Measurements from ENCODE around the gene CNNM4. TPM values are rescaled to one million over a fixed set of nuclear protein-coding genes. Genes with fewer than 3 reads are reported as not detected.

The CNNM4 gene
- total RNA-seq, 2 experiments from 2014 or later: 7.1 to 11.3 TPM

DNA sequence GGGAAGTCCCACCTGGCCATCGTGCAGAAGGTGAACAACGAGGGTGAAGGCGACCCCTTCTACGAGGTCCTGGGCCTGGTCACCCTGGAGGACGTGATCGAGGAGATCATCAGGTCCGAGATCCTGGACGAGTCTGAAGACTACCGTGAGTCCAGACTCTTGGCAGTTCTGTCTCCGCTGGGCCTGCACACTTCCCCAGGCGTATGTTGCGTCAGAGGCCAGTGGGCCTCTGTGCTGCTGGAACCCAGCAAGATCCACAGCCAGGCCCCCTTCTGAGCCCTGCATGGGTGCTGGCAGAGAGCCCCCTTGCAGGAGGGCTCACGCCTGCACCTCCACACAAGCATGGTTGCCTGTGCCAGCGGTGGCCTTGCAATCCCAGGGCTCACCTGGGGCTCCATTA is 64.4 kb downstream of the CNNM4 start:
- Mint-ChIP-seq H3K36me3 (ENCODE audit: low read depth) (peaks cover 22% of the 10 kb centered on the region), H3K4me3 (no peak overlapping the region), H3K4me1 (peaks cover 17% of the 10 kb centered on the region), H3K27ac (no peak overlapping the region), H3K27me3 (no peaks in the 10 kb centered on the region), H3K9me3 (ENCODE audit: low read depth) (no peaks in the 10 kb centered on the region)
- intact Hi-C loops (cut with DNase I, micrococcal nuclease): no loop called here
- ATAC-seq (no peak), DNase-seq (no peak)
- ChIA-PET CTCF (interaction anchor here (0.6 kb wide), 1 partner anchor 148 kb away, joined by 3 read pairs; no protein-coding TSS in a partner anchor), POLR2A (no interaction called here)

GRCh38 chr2:96826546-96827278 is 66.0 kb downstream of the CNNM4 start:
- Mint-ChIP-seq H3K4me3 (no peak overlapping the region), H3K4me1 (peaks cover under 1% of the 10 kb centered on the region), H3K9me3 (ENCODE audit: low read depth) (no peaks in the 10 kb centered on the region), H3K36me3 (ENCODE audit: low read depth) (peaks cover 26% of the 10 kb centered on the region), H3K27me3 (no peaks in the 10 kb centered on the region), H3K27ac (no peak overlapping the region)
- intact Hi-C loops (cut with DNase I, micrococcal nuclease): no loop called here
- ChIA-PET CTCF (interaction anchor here (1.0 kb wide), 1 partner anchor 26 kb away, joined by 3 read pairs; no protein-coding TSS in a partner anchor), POLR2A (no interaction called here)
- DNase-seq (no peak), ATAC-seq (no peak)

DNA sequence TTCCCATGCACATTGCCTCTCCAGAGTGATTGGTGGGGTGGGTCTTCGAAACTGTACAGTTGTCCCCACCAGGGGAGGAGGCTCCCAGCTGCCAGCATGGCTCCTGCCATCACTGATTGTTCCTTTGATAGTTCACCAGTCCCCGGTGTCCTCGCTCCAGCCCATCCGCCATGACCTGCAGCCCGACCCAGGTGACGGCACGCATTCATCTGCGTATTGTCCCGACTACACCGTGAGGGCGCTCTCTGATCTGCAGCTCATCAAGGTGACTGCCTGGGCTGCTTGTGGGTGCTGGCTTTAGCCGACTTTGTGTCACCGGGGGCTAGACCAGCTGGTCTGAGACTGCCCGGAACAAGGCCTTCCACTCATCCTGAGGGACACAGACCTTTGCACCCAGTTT is 67.7 kb downstream of the CNNM4 start:
- no peak overlapping the region for H3K4me3 Mint-ChIP-seq
- ChIA-PET POLR2A (no interaction called here), CTCF (no interaction called here)

DNA sequence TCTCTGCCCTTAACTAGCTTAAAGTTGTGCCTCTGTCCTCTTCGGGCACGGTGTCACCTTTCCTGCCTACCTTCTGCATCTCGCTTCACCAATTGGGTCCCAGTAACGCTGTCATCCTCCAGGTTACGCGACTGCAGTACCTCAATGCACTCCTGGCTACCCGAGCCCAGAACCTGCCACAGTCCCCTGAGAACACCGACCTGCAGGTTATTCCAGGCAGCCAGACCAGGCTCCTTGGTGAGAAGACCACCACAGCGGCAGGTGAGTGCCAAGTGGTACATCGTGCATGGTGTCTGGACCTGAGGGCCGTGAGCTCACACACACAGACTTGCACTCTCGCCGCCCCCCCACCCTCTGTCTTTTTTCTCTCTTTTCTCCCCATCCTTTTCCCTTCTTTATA is 68.2 kb downstream of the CNNM4 start:
- Mint-ChIP-seq H3K4me3 (no peak overlapping the region), H3K36me3 (ENCODE audit: low read depth) (peaks cover 31% of the 10 kb centered on the region), H3K27ac (no peak overlapping the region), H3K4me1 (no peaks in the 10 kb centered on the region), H3K27me3 (no peaks in the 10 kb centered on the region), H3K9me3 (ENCODE audit: low read depth) (no peaks in the 10 kb centered on the region)
- no peak for DNase-seq
- CTCF ChIA-PET: no interaction called here
- intact Hi-C loops (cut with DNase I, micrococcal nuclease): no loop called here
- POLR2A ChIA-PET: no interaction called here
- ATAC-seq: no peak

More for the DNA sequence above, 67.7 kb downstream of the CNNM4 start:
- H3K9me3 Mint-ChIP-seq (ENCODE audit: low read depth): no peaks in the 10 kb centered on the region
- DNase-seq (no peak), ATAC-seq (no peak)
- no peak overlapping the region for H3K27ac Mint-ChIP-seq
- H3K36me3 Mint-ChIP-seq (ENCODE audit: low read depth): peaks cover 31% of the 10 kb centered on the region
- no peaks in the 10 kb centered on the region for H3K27me3 Mint-ChIP-seq
- H3K4me1 Mint-ChIP-seq: no peaks in the 10 kb centered on the region
- intact Hi-C loops (cut with DNase I, micrococcal nuclease): no loop called here

GRCh38 chr2:96830044-96830562 is 69.4 kb downstream of the CNNM4 start:
- Mint-ChIP-seq H3K27ac (no peak overlapping the region), H3K4me3 (no peak overlapping the region), H3K9me3 (ENCODE audit: low read depth) (no peaks in the 10 kb centered on the region), H3K4me1 (no peaks in the 10 kb centered on the region), H3K36me3 (ENCODE audit: low read depth) (peaks cover 29% of the 10 kb centered on the region), H3K27me3 (no peaks in the 10 kb centered on the region)
- no peak for ATAC-seq
- intact Hi-C loops (cut with DNase I, micrococcal nuclease): no loop called here
- ChIA-PET CTCF (interaction anchor here (0.6 kb wide), 1 partner anchor 117 kb away, joined by 3 read pairs; no protein-coding TSS in a partner anchor), POLR2A (no interaction called here)
- no peak for DNase-seq

DNA sequence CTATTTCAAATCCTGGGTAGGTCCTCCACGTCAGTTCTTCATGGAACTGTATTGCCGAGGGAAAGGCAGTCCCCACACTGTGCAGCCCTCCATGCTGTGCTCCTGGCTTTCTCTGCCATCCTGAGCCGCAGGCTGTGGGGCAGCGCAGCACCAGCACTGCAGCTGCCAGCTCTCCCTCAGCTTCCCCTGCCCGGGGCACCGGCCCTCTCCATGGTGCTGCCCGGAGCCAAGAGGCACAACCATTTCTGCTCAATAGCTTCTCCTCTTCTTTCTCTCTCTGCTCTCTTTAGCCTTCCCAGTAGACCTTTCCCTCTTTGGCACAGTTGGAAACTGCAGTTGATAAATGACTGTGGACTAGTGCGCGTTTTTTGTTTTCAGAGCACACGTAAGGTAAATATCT is 71.0 kb downstream of the CNNM4 start:
- Mint-ChIP-seq H3K4me1 (no peaks in the 10 kb centered on the region), H3K4me3 (no peak overlapping the region), H3K36me3 (ENCODE audit: low read depth) (peaks cover 25% of the 10 kb centered on the region), H3K9me3 (ENCODE audit: low read depth) (no peaks in the 10 kb centered on the region), H3K27me3 (no peaks in the 10 kb centered on the region), H3K27ac (no peak overlapping the region)
- DNase-seq (no peak), ATAC-seq (no peak)
- ChIA-PET CTCF (interaction anchor here (0.6 to 1.2 kb wide), 3 partner anchors 15 to 120 kb away, joined by 3 to 4 read pairs (median 4); partner anchors contain the start of gene CNNM3), POLR2A (no interaction called here)
- intact Hi-C loops (cut with DNase I, micrococcal nuclease): no loop called here

DNA sequence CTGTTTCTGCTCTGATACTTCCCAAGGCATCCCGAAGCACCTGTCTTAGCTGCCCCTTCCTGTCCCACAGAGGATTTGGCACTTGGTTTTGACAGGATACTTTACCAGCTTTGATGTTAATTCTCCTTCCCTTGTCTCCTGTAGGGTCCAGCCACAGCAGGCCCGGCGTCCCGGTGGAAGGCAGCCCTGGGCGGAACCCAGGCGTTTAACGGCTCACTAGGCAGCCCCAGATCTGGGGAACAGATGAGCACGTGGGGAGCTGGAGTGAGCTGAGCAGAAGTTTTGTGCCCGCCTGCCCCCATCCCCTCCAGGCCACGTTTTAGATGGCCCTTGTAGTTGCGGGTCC is 71.7 kb downstream of the CNNM4 start:
- POLR2A ChIA-PET: no interaction called here
- peaks cover 26% of the 10 kb centered on the region for H3K36me3 Mint-ChIP-seq (ENCODE audit: low read depth)
- ATAC-seq: no peak
- no peaks in the 10 kb centered on the region for H3K9me3 Mint-ChIP-seq (ENCODE audit: low read depth)
- no peaks in the 10 kb centered on the region for H3K27me3 Mint-ChIP-seq
- CTCF ChIA-PET: interaction anchor here (0.7 to 1.2 kb wide), 2 partner anchors 16 to 402 kb away, joined by 3 to 4 read pairs; partner anchors contain the start of gene CNNM3
- intact Hi-C loops (cut with DNase I, micrococcal nuclease): no loop called here
- H3K4me1 Mint-ChIP-seq: no peaks in the 10 kb centered on the region
- no peak overlapping the region for H3K27ac Mint-ChIP-seq
- H3K4me3 Mint-ChIP-seq: no peak overlapping the region
- DNase-seq: no peak

DNA sequence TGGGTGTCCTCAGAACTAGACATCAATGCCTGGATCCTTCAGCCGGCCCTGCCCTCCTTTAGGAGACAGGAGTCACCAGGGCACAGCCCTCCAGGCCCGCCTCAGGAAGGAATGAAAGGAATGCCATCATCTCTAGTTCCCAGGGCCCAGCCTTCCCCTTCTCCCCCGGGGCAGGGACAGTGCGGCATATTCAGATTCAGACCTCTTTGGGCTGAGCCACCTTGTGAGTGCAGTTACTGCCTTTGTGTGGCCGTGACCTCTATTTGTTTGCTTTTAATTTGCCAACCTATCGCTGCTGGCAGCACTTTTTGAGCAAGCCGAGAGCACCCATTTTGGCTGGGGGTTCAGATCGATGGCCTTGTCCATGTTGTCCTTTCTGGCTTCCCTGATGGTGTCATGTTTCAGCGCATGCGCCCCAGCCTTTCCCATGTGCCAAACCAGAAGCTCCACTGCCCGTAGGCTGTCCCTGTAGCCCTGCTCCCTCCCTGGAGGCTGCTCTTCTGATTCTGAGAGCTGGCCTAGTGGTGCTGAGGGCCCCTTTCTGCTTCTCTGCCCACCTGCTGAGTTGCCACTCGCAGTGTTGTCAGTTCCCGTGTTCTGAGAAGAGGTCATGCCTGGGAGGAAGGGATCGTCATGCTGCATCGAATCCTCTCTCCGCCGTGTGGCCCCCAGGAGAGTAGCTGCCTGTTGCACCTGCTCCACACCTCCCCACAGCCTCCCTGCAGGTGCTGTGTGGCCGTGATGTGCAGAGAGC is 72.2 kb downstream of the CNNM4 start:
- Mint-ChIP-seq H3K4me1 (no peaks in the 10 kb centered on the region), H3K4me3 (no peak overlapping the region), H3K27me3 (no peaks in the 10 kb centered on the region), H3K9me3 (ENCODE audit: low read depth) (no peaks in the 10 kb centered on the region), H3K27ac (no peak overlapping the region), H3K36me3 (ENCODE audit: low read depth) (peaks cover 26% of the 10 kb centered on the region)
- no peak for ATAC-seq
- no peak for DNase-seq
- ChIA-PET CTCF (interaction anchor here (0.7 to 1.5 kb wide), 2 partner anchors 15 to 402 kb away, joined by 3 read pairs; no protein-coding TSS in a partner anchor), POLR2A (no interaction called here)
- intact Hi-C loops (cut with DNase I, micrococcal nuclease): no loop called here

DNA sequence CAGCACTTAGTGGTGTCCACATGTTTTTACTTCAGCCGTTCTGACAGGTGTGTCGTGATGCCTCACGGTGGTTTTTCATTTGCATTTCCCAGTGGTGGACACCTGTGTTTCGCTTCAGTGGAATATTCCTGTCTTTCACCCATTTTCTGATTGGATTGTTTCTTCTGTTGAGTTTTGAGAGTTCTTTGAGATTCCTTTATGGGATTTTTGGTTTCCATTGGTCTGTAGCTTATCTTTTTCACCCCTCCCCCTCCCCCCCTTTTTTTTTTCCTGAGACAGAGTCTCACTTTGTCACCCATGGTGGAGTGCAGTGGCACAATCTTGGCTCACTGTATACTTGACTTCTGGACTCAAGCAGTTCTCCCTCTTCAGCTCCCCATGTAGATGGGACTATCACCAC is 75.1 kb downstream of the CNNM4 start:
- H3K27me3 Mint-ChIP-seq: no peaks in the 10 kb centered on the region
- DNase-seq (no peak), ATAC-seq (no peak)
- H3K9me3 Mint-ChIP-seq (ENCODE audit: low read depth): no peaks in the 10 kb centered on the region
- ChIA-PET CTCF (interaction anchor here (0.5 to 0.7 kb wide), 2 partner anchors 18 to 33 kb away, joined by 3 read pairs; no protein-coding TSS in a partner anchor), POLR2A (interaction anchor here (0.6 kb wide), 1 partner anchor 416 kb away, joined by 3 read pairs; no protein-coding TSS in a partner anchor)
- H3K36me3 Mint-ChIP-seq (ENCODE audit: low read depth): peaks cover 22% of the 10 kb centered on the region
- H3K27ac Mint-ChIP-seq: no peak overlapping the region
- no peak overlapping the region for H3K4me3 Mint-ChIP-seq
- intact Hi-C loops (cut with DNase I, micrococcal nuclease): no loop called here
- peaks cover 11% of the 10 kb centered on the region for H3K4me1 Mint-ChIP-seq

DNA sequence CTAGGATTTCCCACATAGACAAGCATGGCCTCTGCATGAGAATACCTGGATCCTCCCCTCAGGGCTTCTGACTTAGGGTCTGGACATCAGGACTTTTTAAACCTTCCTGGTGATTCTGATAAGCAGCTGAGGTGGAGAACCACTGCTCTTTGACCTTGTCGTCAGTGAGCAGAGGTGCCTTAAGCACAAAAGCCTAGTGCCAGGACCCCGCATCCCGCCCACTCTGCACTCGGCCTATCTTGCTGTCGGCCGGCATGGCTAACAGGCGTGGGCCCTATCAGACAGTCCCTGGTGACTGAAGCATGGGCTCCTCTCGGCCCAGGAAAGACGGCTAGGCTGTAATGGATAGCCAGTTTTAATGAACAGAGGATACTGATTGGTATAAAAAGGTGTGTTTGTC is 76.9 kb downstream of the CNNM4 start:
- no peak for ATAC-seq
- H3K4me3 Mint-ChIP-seq: no peak overlapping the region
- intact Hi-C loops (cut with DNase I, micrococcal nuclease): no loop called here
- H3K9me3 Mint-ChIP-seq (ENCODE audit: low read depth): no peaks in the 10 kb centered on the region
- H3K36me3 Mint-ChIP-seq (ENCODE audit: low read depth): peaks cover 14% of the 10 kb centered on the region
- ChIA-PET CTCF (interaction anchor here (0.8 to 1.1 kb wide), 2 partner anchors 17 to 75 kb away, joined by 3 to 4 read pairs; no protein-coding TSS in a partner anchor), POLR2A (no interaction called here)
- H3K27ac Mint-ChIP-seq: no peak overlapping the region
- no peak for DNase-seq
- H3K27me3 Mint-ChIP-seq: no peaks in the 10 kb centered on the region
- H3K4me1 Mint-ChIP-seq: peaks cover 11% of the 10 kb centered on the region

GRCh38 chr2:96838345-96839292 is 77.9 kb downstream of the CNNM4 start:
- ChIA-PET POLR2A (interaction anchor here (0.6 kb wide), 2 partner anchors 116 to 176 kb away, joined by 3 read pairs; no protein-coding TSS in a partner anchor), CTCF (interaction anchor here (0.5 to 1.1 kb wide), 4 partner anchors 18 to 76 kb away, joined by 3 read pairs; partner anchors contain the start of gene CNNM3)
- no peaks in the 10 kb centered on the region for H3K27me3 Mint-ChIP-seq
- H3K4me3 Mint-ChIP-seq: no peak overlapping the region
- no peaks in the 10 kb centered on the region for H3K9me3 Mint-ChIP-seq (ENCODE audit: low read depth)
- H3K4me1 Mint-ChIP-seq: peaks cover 11% of the 10 kb centered on the region
- peaks cover 14% of the 10 kb centered on the region for H3K36me3 Mint-ChIP-seq (ENCODE audit: low read depth)
- H3K27ac Mint-ChIP-seq: no peak overlapping the region
- peak; percentile 9 for ATAC-seq
- intact Hi-C loops (cut with DNase I, micrococcal nuclease): loop anchor here in 1 of 2 experiments (1.0 kb wide), 1 partner anchor 22 kb away; the partner anchor contains the start of gene CNNM3
- DNase-seq: no peak

Measured in activated CD4-positive, alpha-beta T cell treated with anti-CD3 and anti-CD28 coated beads for 36 hours (primary cell).